GM12873 (cell line): ENCODE data around the gene TNS1.
A peak's percentile ranks its signal among the peaks of the same experiment; 100 is the strongest.

ENCODE experiments used
- TF ChIP-seq, protein P1 (sequence below): IDR thresholded peaks from 2 replicates; pipeline ENCODE4 v1.5.1; 2012; ENCODE audit warnings: low read depth, mild to moderate bottlenecking, moderate library complexity, low read length, control low read depth; ENCODE audit not compliant: insufficient read depth; ENCODE audit errors: missing control alignments

The TNS1 gene

DNA sequence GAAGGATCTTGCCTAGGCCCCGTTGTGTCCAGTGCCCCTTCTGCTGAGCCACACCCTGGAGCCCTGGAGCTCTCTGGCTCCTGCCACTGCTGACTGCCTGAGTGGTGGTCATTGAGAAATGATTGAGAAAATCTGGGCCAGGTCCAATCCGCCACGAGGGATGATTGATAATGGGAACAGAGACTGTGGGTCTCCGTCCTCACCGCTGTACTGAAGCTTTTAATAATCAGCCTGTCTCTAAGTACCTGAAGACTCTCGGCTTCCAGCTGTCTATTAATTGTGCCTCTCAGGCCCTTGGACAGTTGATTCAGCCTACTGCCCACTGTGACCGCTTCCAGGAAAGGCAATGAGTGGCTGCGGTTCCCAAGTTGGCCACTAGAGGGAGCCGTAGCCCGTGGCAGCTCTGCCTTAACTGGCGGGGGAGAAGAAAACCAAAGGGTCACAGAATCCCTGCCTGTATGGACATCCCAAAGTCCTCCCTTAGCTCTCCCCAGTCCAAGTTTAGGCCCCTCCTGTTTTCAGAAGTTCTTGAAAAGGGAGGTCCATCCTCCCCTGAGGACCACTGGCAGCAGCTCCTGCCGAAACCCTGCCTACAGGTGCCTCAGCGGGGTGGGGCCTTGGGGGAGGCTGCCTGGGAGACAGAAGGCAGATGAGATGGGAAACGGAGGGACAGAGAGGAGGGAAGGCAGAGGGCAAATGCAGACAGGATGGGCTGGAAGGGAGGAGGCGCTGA is 213.6 kb downstream of the TNS1 start:
- TF ChIP-seq, protein P1, sequence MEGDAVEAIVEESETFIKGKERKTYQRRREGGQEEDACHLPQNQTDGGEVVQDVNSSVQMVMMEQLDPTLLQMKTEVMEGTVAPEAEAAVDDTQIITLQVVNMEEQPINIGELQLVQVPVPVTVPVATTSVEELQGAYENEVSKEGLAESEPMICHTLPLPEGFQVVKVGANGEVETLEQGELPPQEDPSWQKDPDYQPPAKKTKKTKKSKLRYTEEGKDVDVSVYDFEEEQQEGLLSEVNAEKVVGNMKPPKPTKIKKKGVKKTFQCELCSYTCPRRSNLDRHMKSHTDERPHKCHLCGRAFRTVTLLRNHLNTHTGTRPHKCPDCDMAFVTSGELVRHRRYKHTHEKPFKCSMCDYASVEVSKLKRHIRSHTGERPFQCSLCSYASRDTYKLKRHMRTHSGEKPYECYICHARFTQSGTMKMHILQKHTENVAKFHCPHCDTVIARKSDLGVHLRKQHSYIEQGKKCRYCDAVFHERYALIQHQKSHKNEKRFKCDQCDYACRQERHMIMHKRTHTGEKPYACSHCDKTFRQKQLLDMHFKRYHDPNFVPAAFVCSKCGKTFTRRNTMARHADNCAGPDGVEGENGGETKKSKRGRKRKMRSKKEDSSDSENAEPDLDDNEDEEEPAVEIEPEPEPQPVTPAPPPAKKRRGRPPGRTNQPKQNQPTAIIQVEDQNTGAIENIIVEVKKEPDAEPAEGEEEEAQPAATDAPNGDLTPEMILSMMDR = peak; percentile 99

DNA sequence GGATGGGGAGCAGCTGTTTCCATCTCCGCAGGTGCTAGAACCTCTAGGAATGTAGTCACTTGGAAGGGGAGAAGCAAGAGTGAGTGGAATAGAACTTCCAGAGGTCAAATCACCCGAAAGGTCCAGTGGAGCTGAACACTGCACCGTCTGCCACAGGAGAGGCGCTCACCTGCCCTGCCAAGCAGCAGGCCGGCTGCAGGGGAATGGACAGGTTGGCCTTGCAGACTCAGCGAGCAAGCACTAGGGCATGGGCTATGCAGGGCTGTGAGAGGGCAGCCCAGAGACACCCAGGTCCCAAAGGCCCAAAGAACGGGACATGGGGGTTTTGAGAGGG is 214.2 kb downstream of the TNS1 start:
- TF ChIP-seq, protein P1 = no peak

DNA sequence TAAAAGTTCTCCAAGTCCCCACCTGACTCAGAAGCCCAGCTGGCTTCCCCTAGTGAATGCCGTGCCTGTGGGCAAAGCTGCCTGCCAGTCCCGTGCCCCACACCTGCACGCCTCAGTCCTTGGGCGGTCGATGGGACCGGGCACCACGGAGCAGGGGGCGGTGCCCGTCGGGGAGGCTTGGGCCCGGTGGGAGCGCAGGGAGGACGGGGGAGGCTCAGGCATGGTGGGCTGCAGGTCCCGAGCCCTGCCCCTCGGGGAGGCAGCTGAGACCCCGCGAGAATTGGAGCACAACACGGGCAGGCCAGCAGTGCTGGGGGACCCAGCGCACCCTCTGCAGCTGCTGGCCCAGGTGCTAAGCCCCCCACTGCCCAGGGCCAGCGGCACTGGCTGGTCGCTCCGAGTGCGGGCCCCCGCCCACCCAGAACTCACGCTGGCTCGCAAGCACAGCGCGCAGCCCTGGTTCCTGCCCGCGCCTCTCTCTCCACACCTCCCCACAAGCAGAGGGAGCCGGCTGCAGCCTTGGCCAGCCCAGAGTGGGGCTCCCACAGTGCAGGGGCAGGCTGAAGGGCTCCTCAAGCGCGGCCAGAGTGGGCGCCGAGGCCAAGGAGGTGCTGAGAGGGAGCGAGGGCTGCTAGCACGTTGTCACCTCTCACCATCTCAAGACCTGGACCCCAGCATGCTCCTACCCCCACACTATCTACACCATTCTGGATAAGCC is 215.5 kb downstream of the TNS1 start:
- TF ChIP-seq, protein P1 = no peak

DNA sequence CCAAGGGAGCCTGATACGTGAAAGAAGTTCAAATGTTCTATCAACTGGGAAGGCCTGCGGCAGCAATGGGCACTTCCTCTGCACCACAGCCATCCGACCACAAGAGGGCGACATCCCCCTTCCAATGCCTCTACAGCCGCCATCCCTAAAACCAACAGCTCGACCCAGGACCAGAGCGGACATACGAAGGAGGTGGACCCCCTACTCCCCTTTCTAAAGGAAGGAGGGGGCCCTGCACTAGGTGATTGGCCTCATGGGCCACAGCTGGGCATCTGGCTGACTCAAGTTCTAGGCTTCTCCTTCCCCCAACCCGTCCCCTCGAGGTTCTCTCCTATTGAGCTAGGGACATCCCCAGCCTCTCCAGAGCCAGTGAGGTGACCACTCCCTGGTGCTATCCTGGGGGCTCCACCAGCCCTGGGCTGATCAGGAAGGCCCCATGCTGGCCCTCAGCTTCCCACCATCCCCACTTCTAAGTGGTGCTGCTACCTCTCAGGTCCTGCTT is 217.2 kb downstream of the TNS1 start:
- TF ChIP-seq, protein P1 = peak; percentile 98

- TF ChIP-seq, protein P1 = no peak
These were observed 217.7 kb downstream of the TNS1 start for GRCh38 chr2:217784996-217785543.

- TF ChIP-seq, protein P1 = no peak
These were observed 219.6 kb downstream of the TNS1 start for GRCh38 chr2:217783243-217783642.

- TF ChIP-seq, protein P1 = no peak
These were observed 224.9 kb downstream of the TNS1 start for GRCh38 chr2:217777906-217778305.
